Sciatic nerve (tissue), 2 donors: ENCODE results near the gene CASR. TPM values are rescaled to one million over a fixed set of nuclear protein-coding genes. Genes with fewer than 3 reads are reported as not detected.

Experiments
- ATAC-seq: fragments of 200-7000 bp; cut with Tn5 transposase; one replicate; pipeline ENCODE4 v1.9.1; 2020; ENCODE audit warnings: mild to moderate bottlenecking, moderate library complexity
- DNase-seq: peaks from one replicate; pipeline ENCODE4 v3.0.0-alpha.2; 2020; ENCODE audit warnings: low spot score
- intact Hi-C: fragments of 100-400 bp; cut with DNase I; formaldehyde crosslinking; loops from one replicate; pipeline ENCODE4 v1.14.2; 2022
- total RNA-seq: library from RNA; stranded (reverse); fragmentation: NEBNext Ultra II Directional; extraction: Animal tissue kit (Norgen Biotek cat#: 25700); gene quantifications from one replicate; pipeline ENCODE4 v1.2.1, GENCODE V29; 2021
- donor health status: DM: no; HTN: no; CAD: no.
- donor health status: DM: no; HTN: no; CAD: no.

CASR gene
- total RNA-seq, 1 donor from 2014 or later: not detected

GRCh38 chr3:122284486-122284885 is 101.0 kb downstream of the CASR start:
- intact Hi-C loops: no loop called here
- ATAC-seq (no peak), DNase-seq (no peak)

GRCh38 chr3:122294359-122294758 is 110.9 kb downstream of the CASR start:
- ATAC-seq (no peak), DNase-seq (no peak)
- intact Hi-C loops: no loop called here

GRCh38 chr3:122295266-122296062 is 112.0 kb downstream of the CASR start:
- DNase-seq (no peak), ATAC-seq (peak; percentile 72)
- intact Hi-C loops: no loop called here

- DNase-seq: no peak
- intact Hi-C loops: no loop called here
- no peak for ATAC-seq
Observed at GRCh38 chr3:122298239-122298638, 114.8 kb downstream of the CASR start.

- no peak for ATAC-seq
- no peak for DNase-seq
- intact Hi-C loops: no loop called here
Observed at GRCh38 chr3:122299215-122299614, 115.7 kb downstream of the CASR start.

GRCh38 chr3:122299872-122300460 is 116.5 kb downstream of the CASR start:
- DNase-seq (no peak), ATAC-seq (no peak)
- intact Hi-C loops: no loop called here

- intact Hi-C loops: no loop called here
- no peak for ATAC-seq
- no peak for DNase-seq
Observed at GRCh38 chr3:122301063-122301462, 117.6 kb downstream of the CASR start.

- intact Hi-C loops: no loop called here
- ATAC-seq: no peak
- no peak for DNase-seq
Observed at GRCh38 chr3:122305818-122306621, 122.6 kb downstream of the CASR start.

GRCh38 chr3:122306622-122306953 is 123.1 kb downstream of the CASR start:
- no peak for ATAC-seq
- no peak for DNase-seq
- intact Hi-C loops: no loop called here

GRCh38 chr3:122307094-122307687 is 123.7 kb downstream of the CASR start:
- intact Hi-C loops: no loop called here
- ATAC-seq (no peak), DNase-seq (no peak)

- ATAC-seq: no peak
Observed at GRCh38 chr3:122307976-122308375, 124.5 kb downstream of the CASR start.

GRCh38 chr3:122310361-122310760 is 126.9 kb downstream of the CASR start:
- no peak for ATAC-seq
- DNase-seq: no peak
- intact Hi-C loops: no loop called here

More at GRCh38 chr3:122307976-122308375, 124.5 kb downstream of the CASR start:
- no peak for DNase-seq
- intact Hi-C loops: no loop called here

- intact Hi-C loops: no loop called here
- ATAC-seq (no peak), DNase-seq (no peak)
Observed at GRCh38 chr3:122312826-122313225, 129.4 kb downstream of the CASR start.

- ATAC-seq: no peak
Observed at GRCh38 chr3:122313281-122313680, 129.8 kb downstream of the CASR start.

GRCh38 chr3:122314228-122314876 is 130.9 kb downstream of the CASR start:
- intact Hi-C loops: no loop called here

More at GRCh38 chr3:122313281-122313680, 129.8 kb downstream of the CASR start:
- intact Hi-C loops: no loop called here
- DNase-seq: no peak

GRCh38 chr3:122315619-122316018 is 132.2 kb downstream of the CASR start:
- ATAC-seq (no peak), DNase-seq (no peak)
- intact Hi-C loops: no loop called here

More at GRCh38 chr3:122314228-122314876, 130.9 kb downstream of the CASR start:
- DNase-seq (no peak), ATAC-seq (no peak)

GRCh38 chr3:122316368-122316767 is 132.9 kb downstream of the CASR start:
- intact Hi-C loops: no loop called here
- DNase-seq (no peak), ATAC-seq (no peak)

GRCh38 chr3:122318620-122319019 is 135.2 kb downstream of the CASR start:
- ATAC-seq: no peak
- DNase-seq: no peak
- intact Hi-C loops: no loop called here
